Loucy (cell line): ENCODE measurements around the gene CRIP2.
A peak's percentile ranks its signal among the peaks of the same experiment; 100 is the strongest.

Source experiments
- H2AFZ ChIP-seq: fragments of 200-600 bp; sonication (generic); 2 replicates; pipeline ENCODE4 v1.6.0; 2016; ENCODE audit warnings: antibody characterized with exemption, mild to moderate bottlenecking, low read length, moderate library complexity
- H3F3A ChIP-seq: fragments of 200-600 bp; 2 replicates; pipeline ENCODE4 v1.6.0; 2016; ENCODE audit warnings: antibody characterized with exemption, low read depth, mild to moderate bottlenecking
- H3K27me3 ChIP-seq: fragments of 200-600 bp; sonication (generic); 2 replicates; pipeline ENCODE4 v1.6.1; 2014; ENCODE audit warnings: low read length, mild to moderate bottlenecking; ENCODE audit not compliant: insufficient read depth, poor library complexity, severe bottlenecking
- H3K36me3 ChIP-seq: fragments of 200-600 bp; sonication (generic); 2 replicates; pipeline ENCODE4 v1.6.1; 2016; ENCODE audit warnings: low read length; ENCODE audit not compliant: insufficient read depth
- H3K4me1 ChIP-seq: fragments of 200-600 bp; sonication (generic); 2 replicates; pipeline ENCODE4 v1.5.1; 2014; ENCODE audit warnings: low read length, mild to moderate bottlenecking; ENCODE audit not compliant: insufficient read depth, poor library complexity, severe bottlenecking
- H3K4me2 ChIP-seq: fragments of 200-600 bp; sonication (generic); 2 replicates; pipeline ENCODE4 v1.6.0; 2014; ENCODE audit warnings: antibody characterized with exemption, low read length, low read depth, mild to moderate bottlenecking; ENCODE audit not compliant: poor library complexity, severe bottlenecking
- H3K4me3 ChIP-seq: fragments of 200-600 bp; sonication (generic); 2 replicates; pipeline ENCODE4 v1.5.1; 2014; ENCODE audit warnings: low read length, mild to moderate bottlenecking, mixed read lengths; ENCODE audit not compliant: poor library complexity, severe bottlenecking
- H3K79me2 ChIP-seq: fragments of 200-600 bp; sonication (generic); 2 replicates; pipeline ENCODE4 v1.6.1; 2014; ENCODE audit warnings: low read length; ENCODE audit not compliant: insufficient read depth
- H3K9ac ChIP-seq: fragments of 200-600 bp; sonication (generic); 2 replicates; pipeline ENCODE4 v1.6.0; 2014; ENCODE audit warnings: mild to moderate bottlenecking, low read depth, low read length, moderate library complexity; ENCODE audit not compliant: poor library complexity, severe bottlenecking
- H3K9me2 ChIP-seq: fragments of 200-600 bp; sonication (generic); replicated peaks from 2 replicates; pipeline ENCODE4 v1.6.1; 2016; ENCODE audit warnings: low read depth, low read length, mixed read lengths
- H3K9me3 ChIP-seq: fragments of 200-600 bp; sonication (generic); 2 replicates; pipeline ENCODE4 v1.6.1; 2014; ENCODE audit warnings: mild to moderate bottlenecking, antibody characterized with exemption, low read length, low read depth; ENCODE audit not compliant: insufficient read depth
- H4K20me1 ChIP-seq: fragments of 200-600 bp; sonication (generic); 2 replicates; pipeline ENCODE4 v1.6.0; 2014; ENCODE audit warnings: antibody characterized with exemption, low read length, mild to moderate bottlenecking; ENCODE audit not compliant: insufficient read depth, poor library complexity, severe bottlenecking
- CTCF ChIP-seq: fragments of 200-600 bp; sonication (generic); conservative IDR thresholded peaks from 2 replicates; pipeline ENCODE4 v1.5.1; 2014; ENCODE audit warnings: mild to moderate bottlenecking, antibody characterized with exemption, low read length
- EZH2phosphoT487 ChIP-seq: fragments of 200-600 bp; IDR thresholded peaks from 2 replicates; pipeline ENCODE4 v1.6.1; 2018; ENCODE audit warnings: antibody characterized with exemption, mild to moderate bottlenecking, moderate library complexity, borderline replicate concordance

CRIP2 gene

GRCh38 chr14:105469456-105470349, 4.9 kb upstream of the CRIP2 start:
- no peaks in the 10 kb centered on the region for H3K9me3 ChIP-seq
- peaks cover 12% of the 10 kb centered on the region; the same call in 1 of the 2 replicates for H3K36me3 ChIP-seq
- no peaks in the 10 kb centered on the region for H3K27me3 ChIP-seq
- no peak overlapping the region for H3K9ac ChIP-seq
- H2AFZ ChIP-seq: no peak overlapping the region
- H3K4me1 ChIP-seq: peaks cover 5% of the 10 kb centered on the region
- H4K20me1 ChIP-seq: no peaks in the 10 kb centered on the region
- H3F3A ChIP-seq: no peaks in the 10 kb centered on the region
- TF ChIP-seq CTCF: no peak
- no peak for TF ChIP-seq EZH2phosphoT487
- no peaks in the 10 kb centered on the region for H3K79me2 ChIP-seq
- H3K4me3 ChIP-seq: no peak overlapping the region
- H3K4me2 ChIP-seq: no peak overlapping the region
- no peaks in the 10 kb centered on the region for H3K9me2 ChIP-seq

- Histone ChIP-seq H3K79me2 (no peaks in the 10 kb centered on the region), H3K4me3 (no peak overlapping the region), H2AFZ (no peak overlapping the region), H3K9me3 (no peaks in the 10 kb centered on the region), H3K9ac (no peak overlapping the region), H4K20me1 (no peaks in the 10 kb centered on the region), H3K4me1 (peaks cover 5% of the 10 kb centered on the region), H3K27me3 (no peaks in the 10 kb centered on the region), H3K4me2 (no peak overlapping the region), H3K9me2 (no peaks in the 10 kb centered on the region), H3F3A (no peaks in the 10 kb centered on the region), H3K36me3 (peaks cover 6% of the 10 kb centered on the region; the same call in 1 of the 2 replicates)
- TF ChIP-seq EZH2phosphoT487 (no peak), CTCF (no peak)
Measured at GRCh38 chr14:105470350-105471296, 4.0 kb upstream of the CRIP2 start.

GRCh38 chr14:105471297-105471821, 3.3 kb upstream of the CRIP2 start:
- H3F3A ChIP-seq: no peaks in the 10 kb centered on the region
- H4K20me1 ChIP-seq: no peaks in the 10 kb centered on the region
- peaks cover 5% of the 10 kb centered on the region for H3K4me1 ChIP-seq
- H3K36me3 ChIP-seq: peaks cover 6% of the 10 kb centered on the region; the same call in 1 of the 2 replicates
- H3K9me3 ChIP-seq: no peaks in the 10 kb centered on the region
- H3K27me3 ChIP-seq: no peaks in the 10 kb centered on the region
- H3K9me2 ChIP-seq: no peaks in the 10 kb centered on the region
- H3K4me2 ChIP-seq: no peak overlapping the region
- no peak overlapping the region for H2AFZ ChIP-seq
- H3K9ac ChIP-seq: no peak overlapping the region
- no peak overlapping the region for H3K4me3 ChIP-seq
- H3K79me2 ChIP-seq: no peaks in the 10 kb centered on the region
- TF ChIP-seq CTCF (0 out of 2 replicates have a peak, but pooled peaks have one; percentile 15), EZH2phosphoT487 (no peak)
